ENCODE results near the gene MPRIP.

- TF ChIP-seq CTCF (IDR thresholded peaks at IDR 0.05 in 8 of 11, conservative IDR thresholded peaks at IDR 0.05 in 3 of 11) (no peak), POLR2A (IDR thresholded peaks at IDR 0.05) (no peak), POLR2AphosphoS5 (IDR thresholded peaks at IDR 0.05) (no peak)
Measured at GRCh38 chr17:17114592-17115225, 72.5 kb downstream of the MPRIP start.
